ENCODE measurements around the gene GRM2. TPM values are rescaled to one million over a fixed set of nuclear protein-coding genes. Genes with fewer than 3 reads are reported as not detected.

The GRM2 gene
- total RNA-seq, 1 donor: 1.6 TPM

- Histone ChIP-seq H3K4me3 (ENCODE audit: low read length) (no peak overlapping the region), H3K27me3 (ENCODE audit: insufficient read depth, low read length) (no peaks in the 10 kb centered on the region), H3K4me1 (ENCODE audit: insufficient read depth, low read length) (peaks cover 70% of the 10 kb centered on the region), H3K9me3 (ENCODE audit: low read depth, low read length) (no peaks in the 10 kb centered on the region)
These were observed 19.2 kb upstream of the GRM2 start for GRCh38 chr3:51687431-51688205.

- Histone ChIP-seq H3K4me3 (ENCODE audit: low read length) (no peak overlapping the region), H3K27me3 (ENCODE audit: insufficient read depth, low read length) (no peaks in the 10 kb centered on the region), H3K9me3 (ENCODE audit: low read depth, low read length) (no peaks in the 10 kb centered on the region), H3K4me1 (ENCODE audit: insufficient read depth, low read length) (peaks cover 64% of the 10 kb centered on the region)
These were observed 18.7 kb upstream of the GRM2 start for GRCh38 chr3:51688206-51688600.

DNA sequence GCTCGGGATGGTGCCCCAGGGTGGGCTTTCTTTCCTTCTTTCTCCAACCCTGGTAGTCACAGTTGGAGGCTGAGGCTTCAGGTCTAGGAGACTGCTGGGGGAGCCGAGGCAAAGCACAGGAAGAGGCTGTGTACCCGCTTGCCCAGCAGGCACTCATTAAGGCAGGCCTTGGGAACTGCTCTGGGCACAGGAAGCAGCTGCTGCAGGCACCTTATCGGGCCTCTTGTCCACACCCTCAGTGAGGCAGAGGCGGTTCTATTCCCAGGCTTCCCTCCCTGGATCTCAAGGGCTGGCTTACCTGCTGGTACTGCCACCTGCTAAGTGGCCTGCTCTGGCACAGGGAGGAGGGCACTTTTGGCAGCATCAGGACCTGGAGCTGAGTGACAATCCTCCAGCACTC, 15.8 kb upstream of the GRM2 start:
- peaks cover 36% of the 10 kb centered on the region for H3K4me1 ChIP-seq (ENCODE audit: insufficient read depth, low read length)

GRCh38 chr3:51691949-51692348, 14.9 kb upstream of the GRM2 start:
- Histone ChIP-seq H3K9me3 (ENCODE audit: low read depth, low read length) (no peaks in the 10 kb centered on the region), H3K4me1 (ENCODE audit: insufficient read depth, low read length) (peaks cover 26% of the 10 kb centered on the region), H3K27me3 (ENCODE audit: insufficient read depth, low read length) (no peaks in the 10 kb centered on the region), H3K4me3 (ENCODE audit: low read length) (no peak overlapping the region)

More for the DNA sequence above, 15.8 kb upstream of the GRM2 start:
- Histone ChIP-seq H3K27me3 (ENCODE audit: insufficient read depth, low read length) (no peaks in the 10 kb centered on the region), H3K4me3 (ENCODE audit: low read length) (no peak overlapping the region), H3K9me3 (ENCODE audit: low read depth, low read length) (no peaks in the 10 kb centered on the region)

GRCh38 chr3:51692980-51693395, 13.9 kb upstream of the GRM2 start:
- Histone ChIP-seq H3K4me1 (ENCODE audit: insufficient read depth, low read length) (peaks cover 16% of the 10 kb centered on the region), H3K4me3 (ENCODE audit: low read length) (no peak overlapping the region)

DNA sequence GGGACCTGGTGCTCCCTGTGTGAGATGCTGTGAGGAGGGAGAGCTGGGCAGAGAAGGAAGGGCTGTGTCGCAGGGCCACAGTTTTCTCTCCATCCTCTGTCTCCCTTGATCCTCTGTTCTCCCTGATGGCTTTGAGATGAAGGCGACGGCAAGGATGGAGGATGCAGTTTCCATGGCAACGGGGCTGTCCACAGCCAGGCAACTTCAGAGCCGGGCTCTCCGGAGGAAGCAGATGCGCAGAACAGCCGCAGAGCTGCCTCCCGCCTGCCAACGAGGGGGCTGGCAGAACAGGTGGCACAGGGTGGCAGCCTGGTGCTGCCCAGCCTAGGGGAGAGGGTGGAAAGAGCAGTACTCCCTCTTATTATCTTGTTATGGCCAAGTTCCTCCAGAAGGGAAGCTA, 9.9 kb upstream of the GRM2 start:
- Histone ChIP-seq H3K9me3 (ENCODE audit: low read depth, low read length) (no peaks in the 10 kb centered on the region), H3K4me3 (ENCODE audit: low read length) (no peak overlapping the region), H3K27me3 (ENCODE audit: insufficient read depth, low read length) (no peaks in the 10 kb centered on the region), H3K4me1 (ENCODE audit: insufficient read depth, low read length) (no peaks in the 10 kb centered on the region)

More at GRCh38 chr3:51692980-51693395, 13.9 kb upstream of the GRM2 start:
- H3K27me3 ChIP-seq (ENCODE audit: insufficient read depth, low read length): no peaks in the 10 kb centered on the region
- no peaks in the 10 kb centered on the region for H3K9me3 ChIP-seq (ENCODE audit: low read depth, low read length)

- no peak overlapping the region for H3K4me3 ChIP-seq (ENCODE audit: low read length)
- no peaks in the 10 kb centered on the region for H3K4me1 ChIP-seq (ENCODE audit: insufficient read depth, low read length)
- no peaks in the 10 kb centered on the region for H3K27me3 ChIP-seq (ENCODE audit: insufficient read depth, low read length)
- H3K9me3 ChIP-seq (ENCODE audit: low read depth, low read length): no peaks in the 10 kb centered on the region
These were observed 8.7 kb upstream of the GRM2 start for GRCh38 chr3:51698209-51698608.

- Histone ChIP-seq H3K4me1 (ENCODE audit: insufficient read depth, low read length) (no peaks in the 10 kb centered on the region), H3K9me3 (ENCODE audit: low read depth, low read length) (no peaks in the 10 kb centered on the region), H3K27me3 (ENCODE audit: insufficient read depth, low read length) (no peaks in the 10 kb centered on the region), H3K4me3 (ENCODE audit: low read length) (no peak overlapping the region)
These were observed 6.5 kb upstream of the GRM2 start for GRCh38 chr3:51700403-51700802.

GRCh38 chr3:51702156-51702555, 4.7 kb upstream of the GRM2 start:
- no peak overlapping the region for H3K4me3 ChIP-seq (ENCODE audit: low read length)
- H3K9me3 ChIP-seq (ENCODE audit: low read depth, low read length): no peaks in the 10 kb centered on the region
- H3K27me3 ChIP-seq (ENCODE audit: insufficient read depth, low read length): no peaks in the 10 kb centered on the region
- no peaks in the 10 kb centered on the region for H3K4me1 ChIP-seq (ENCODE audit: insufficient read depth, low read length)

DNA sequence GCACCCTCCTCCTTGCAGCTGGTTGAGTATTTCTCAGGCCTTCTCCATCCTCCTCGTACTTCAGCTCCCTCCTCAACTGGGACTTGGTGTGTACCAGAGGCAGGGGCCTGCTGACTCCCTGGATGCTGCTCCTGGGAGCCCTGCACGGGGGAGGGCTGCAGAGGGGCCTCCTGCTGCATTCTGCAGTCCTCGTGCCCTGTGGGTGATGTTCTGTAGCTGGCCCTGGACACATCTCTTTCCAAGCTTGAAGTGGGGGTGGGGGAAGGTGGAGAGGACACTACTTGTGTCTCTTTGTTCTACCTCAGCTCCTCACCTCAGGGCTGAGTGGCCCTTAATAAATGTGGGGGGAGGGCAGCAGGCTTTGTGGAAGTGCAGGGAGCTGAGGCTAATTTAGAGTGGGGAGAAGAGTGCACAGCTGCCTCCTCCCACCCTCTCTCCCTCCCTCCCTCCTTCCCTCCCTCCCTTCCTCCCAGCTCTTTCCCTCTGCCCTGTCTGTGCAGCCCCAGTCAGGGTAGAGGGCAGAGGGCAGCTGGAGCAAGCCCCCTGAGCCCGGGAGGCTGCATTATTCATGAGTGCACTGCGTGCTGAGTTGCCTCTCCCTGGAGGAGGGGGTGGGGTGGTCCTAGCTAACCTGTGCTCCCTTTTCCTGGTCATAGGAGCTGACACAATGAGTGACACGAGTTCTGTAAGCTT, 3.7 kb upstream of the GRM2 start:
- no peak overlapping the region for H3K4me3 ChIP-seq (ENCODE audit: low read length)
- H3K9me3 ChIP-seq (ENCODE audit: low read depth, low read length): no peaks in the 10 kb centered on the region
- no peaks in the 10 kb centered on the region for H3K27me3 ChIP-seq (ENCODE audit: insufficient read depth, low read length)
- no peaks in the 10 kb centered on the region for H3K4me1 ChIP-seq (ENCODE audit: insufficient read depth, low read length)

DNA sequence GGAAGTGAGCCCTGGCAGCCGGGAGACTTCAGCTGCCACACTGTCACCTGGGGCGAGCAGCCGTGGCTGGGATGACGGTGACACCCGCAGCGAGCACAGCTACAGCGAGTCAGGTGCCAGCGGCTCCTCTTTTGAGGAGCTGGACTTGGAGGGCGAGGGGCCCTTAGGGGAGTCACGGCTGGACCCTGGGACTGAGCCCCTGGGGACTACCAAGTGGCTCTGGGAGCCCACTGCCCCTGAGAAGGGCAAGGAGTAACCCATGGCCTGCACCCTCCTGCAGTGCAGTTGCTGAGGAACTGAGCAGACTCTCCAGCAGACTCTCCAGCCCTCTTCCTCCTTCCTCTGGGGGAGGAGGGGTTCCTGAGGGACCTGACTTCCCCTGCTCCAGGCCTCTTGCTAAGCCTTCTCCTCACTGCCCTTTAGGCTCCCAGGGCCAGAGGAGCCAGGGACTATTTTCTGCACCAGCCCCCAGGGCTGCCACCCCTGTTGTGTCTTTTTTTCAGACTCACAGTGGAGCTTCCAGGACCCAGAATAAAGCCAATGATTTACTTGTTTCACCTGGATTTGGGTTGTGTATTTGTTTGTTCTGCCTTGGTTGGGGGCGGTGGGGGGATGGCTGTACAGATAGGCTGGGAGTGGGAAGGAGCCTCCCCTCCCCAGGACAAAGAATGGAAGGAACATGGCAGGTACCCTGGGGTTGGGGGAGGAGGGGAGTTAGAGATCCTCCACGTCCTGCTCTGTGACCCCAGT, 2.9 kb upstream of the GRM2 start:
- Histone ChIP-seq H3K4me1 (ENCODE audit: insufficient read depth, low read length) (no peaks in the 10 kb centered on the region), H3K9me3 (ENCODE audit: low read depth, low read length) (no peaks in the 10 kb centered on the region), H3K27me3 (ENCODE audit: insufficient read depth, low read length) (no peaks in the 10 kb centered on the region), H3K4me3 (ENCODE audit: low read length) (no peak overlapping the region)

GRCh38 chr3:51704511-51704950, 2.3 kb upstream of the GRM2 start:
- H3K4me1 ChIP-seq (ENCODE audit: insufficient read depth, low read length): no peaks in the 10 kb centered on the region
- no peaks in the 10 kb centered on the region for H3K9me3 ChIP-seq (ENCODE audit: low read depth, low read length)
- H3K27me3 ChIP-seq (ENCODE audit: insufficient read depth, low read length): no peaks in the 10 kb centered on the region
- no peak overlapping the region for H3K4me3 ChIP-seq (ENCODE audit: low read length)

DNA sequence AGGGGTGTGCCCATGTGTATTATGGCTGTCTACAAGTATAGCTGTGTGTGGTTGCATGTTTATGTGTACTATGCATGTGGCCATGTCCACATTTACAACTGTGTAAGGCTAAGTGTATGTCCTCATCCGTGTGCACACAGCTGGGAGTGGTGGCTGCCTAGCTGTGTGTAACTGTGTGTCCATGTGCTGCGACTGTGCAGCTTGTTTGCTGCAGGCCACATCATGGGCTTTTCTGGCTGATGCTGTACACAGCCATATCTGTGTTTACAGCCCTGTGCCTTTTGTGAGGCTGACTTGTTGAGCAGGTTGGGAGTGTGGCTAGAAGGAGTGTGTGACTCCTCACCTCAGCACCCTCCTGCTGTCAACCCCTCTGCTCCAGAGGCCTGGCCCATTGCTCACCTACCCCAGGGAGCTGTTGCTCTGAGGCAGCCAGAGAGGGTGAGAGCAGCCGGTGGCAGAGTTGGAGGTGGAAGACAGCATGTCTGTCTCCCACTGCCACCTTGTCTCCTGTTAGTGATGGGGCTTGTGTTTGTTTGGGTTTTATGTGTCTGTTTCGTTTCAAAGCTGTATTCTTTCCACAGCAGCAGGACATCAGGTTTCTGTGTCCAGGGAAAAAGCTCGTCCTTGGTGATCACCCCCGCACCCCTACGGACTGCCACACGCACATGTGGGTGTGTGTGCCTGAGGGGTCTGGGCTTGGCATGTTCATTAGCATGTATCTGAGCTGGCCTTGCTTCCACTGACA, 1.4 kb upstream of the GRM2 start:
- H3K4me1 ChIP-seq (ENCODE audit: insufficient read depth, low read length): no peaks in the 10 kb centered on the region
- H3K27me3 ChIP-seq (ENCODE audit: insufficient read depth, low read length): no peaks in the 10 kb centered on the region
- no peaks in the 10 kb centered on the region for H3K9me3 ChIP-seq (ENCODE audit: low read depth, low read length)
- no peak overlapping the region for H3K4me3 ChIP-seq (ENCODE audit: low read length)

DNA sequence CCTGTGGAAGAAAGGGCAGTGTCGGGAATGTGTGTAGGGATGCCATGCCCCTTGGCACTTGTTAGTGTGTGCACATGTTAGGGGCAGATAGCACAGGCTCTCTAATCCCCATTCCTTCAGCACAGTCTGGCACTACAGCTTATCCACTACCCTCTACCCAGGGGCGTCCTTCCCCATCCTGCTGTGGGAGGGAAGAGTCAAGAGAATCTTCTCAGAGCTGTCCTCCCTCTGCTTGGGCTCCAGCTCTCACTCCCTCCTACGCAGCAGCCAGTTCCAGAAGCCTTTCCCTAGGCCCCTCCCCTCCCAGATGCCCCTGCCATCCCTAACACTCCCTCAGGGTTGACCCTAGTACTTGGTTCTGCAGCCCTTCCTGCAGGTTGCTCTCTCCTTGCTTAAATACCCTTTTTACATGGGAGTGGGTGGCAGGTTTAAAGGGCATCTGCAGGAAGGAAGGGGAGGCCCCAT, 815 bp upstream of the GRM2 start:
- Histone ChIP-seq H3K4me3 (ENCODE audit: low read length) (no peak overlapping the region), H3K4me1 (ENCODE audit: insufficient read depth, low read length) (no peaks in the 10 kb centered on the region), H3K9me3 (ENCODE audit: low read depth, low read length) (no peaks in the 10 kb centered on the region), H3K27me3 (ENCODE audit: insufficient read depth, low read length) (no peaks in the 10 kb centered on the region)
